GM12875 (cell line): ENCODE measurements around the gene POU2F1.

ENCODE experiments used
- H3K4me3 ChIP-seq: one replicate; pipeline ENCODE4 v1.5.1; 2011; ENCODE audit warnings: low read depth, low read length, control low read depth
- CTCF ChIP-seq: IDR thresholded peaks from 2 replicates; pipeline ENCODE4 v1.5.1; 2011; ENCODE audit warnings: low read depth, mild to moderate bottlenecking, control low read depth, inconsistent platforms, low read length, moderate library complexity, borderline replicate concordance; ENCODE audit not compliant: insufficient read depth

The POU2F1 gene

GRCh38 chr1:167328816-167329483 lies 108.3 kb downstream of the POU2F1 start:
- TF ChIP-seq CTCF, result no peak
- H3K4me3 ChIP-seq, result peak overlapping the region; percentile 49

GRCh38 chr1:167330601-167331293 lies 110.1 kb downstream of the POU2F1 start:
- no peak overlapping the region for H3K4me3 ChIP-seq
- no peak for TF ChIP-seq CTCF

- no peak overlapping the region for H3K4me3 ChIP-seq
- TF ChIP-seq CTCF, result no peak
Observed at GRCh38 chr1:167331650-167332049, 111.0 kb downstream of the POU2F1 start.

- no peak overlapping the region for H3K4me3 ChIP-seq
- no peak for TF ChIP-seq CTCF
Observed at GRCh38 chr1:167332503-167332902, 111.8 kb downstream of the POU2F1 start.

- H3K4me3 ChIP-seq, result no peak overlapping the region
- TF ChIP-seq CTCF, result no peak
Observed at GRCh38 chr1:167333124-167333523, 112.4 kb downstream of the POU2F1 start.

GRCh38 chr1:167333703-167334102 lies 113.0 kb downstream of the POU2F1 start:
- TF ChIP-seq CTCF, result no peak
- no peak overlapping the region for H3K4me3 ChIP-seq

GRCh38 chr1:167339405-167339804 lies 118.7 kb downstream of the POU2F1 start:
- no peak for TF ChIP-seq CTCF
- no peak overlapping the region for H3K4me3 ChIP-seq
